Activated naive CD4-positive, alpha-beta T cell (primary cell): ENCODE measurements around the gene KITLG.
"Not testable (repeated sequence)": the region's sequence is repeated elsewhere in the genome, so short reads cannot be mapped to it uniquely, and the experiment has no call there.

Source experiments
- DNase-seq, 4 experiments: peaks; one replicate each; lab custom pipeline; 2025; lab: John Stamatoyannopoulos, UW

KITLG gene, protein sequence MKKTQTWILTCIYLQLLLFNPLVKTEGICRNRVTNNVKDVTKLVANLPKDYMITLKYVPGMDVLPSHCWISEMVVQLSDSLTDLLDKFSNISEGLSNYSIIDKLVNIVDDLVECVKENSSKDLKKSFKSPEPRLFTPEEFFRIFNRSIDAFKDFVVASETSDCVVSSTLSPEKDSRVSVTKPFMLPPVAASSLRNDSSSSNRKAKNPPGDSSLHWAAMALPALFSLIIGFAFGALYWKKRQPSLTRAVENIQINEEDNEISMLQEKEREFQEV

DNA sequence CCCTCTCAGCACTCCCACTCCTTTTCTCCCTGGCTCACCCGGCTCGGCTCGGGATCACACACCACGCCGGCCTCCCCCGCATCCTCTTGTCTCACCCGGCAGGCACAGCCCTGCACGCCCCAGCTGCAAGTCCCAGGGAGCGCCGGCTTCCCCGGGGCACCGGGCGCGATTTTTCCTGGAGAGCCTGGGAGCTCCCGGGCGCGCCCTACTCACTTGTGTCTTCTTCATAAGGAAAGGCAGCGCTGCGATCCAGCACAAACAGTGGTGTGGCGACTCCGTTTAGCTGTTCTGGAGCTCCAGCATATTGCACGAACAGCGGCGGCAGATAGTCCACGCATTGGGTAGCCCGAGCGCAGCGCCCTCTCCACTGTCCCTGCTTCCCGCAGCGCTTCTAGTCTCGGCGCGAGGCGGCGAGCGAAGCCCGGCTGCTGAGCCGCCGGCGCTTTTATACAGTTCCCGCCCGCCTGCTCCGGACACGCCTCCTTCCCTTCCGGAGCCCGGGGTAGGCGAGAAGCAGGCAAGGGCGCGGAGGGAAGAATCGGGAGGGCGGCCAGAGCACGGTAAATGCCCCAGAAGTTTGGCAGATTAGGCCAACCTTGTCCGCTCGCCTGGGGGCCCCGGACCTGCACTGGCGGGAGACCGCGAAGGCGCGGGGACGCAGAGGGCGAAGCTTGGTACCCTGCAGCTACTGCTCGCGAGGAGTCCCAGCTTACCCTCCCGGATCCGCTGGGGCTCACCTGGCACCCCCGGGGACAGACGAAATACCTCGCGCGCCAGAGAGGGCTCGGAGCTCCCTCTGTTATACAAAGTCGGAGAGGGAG lies at the start of gene KITLG:
Gene KITLG (minus strand): TSS at position 421 of the 821 bp plus-strand sequence. CDS start 193 bp downstream, at position 228.
- no peak for DNase-seq

DNA sequence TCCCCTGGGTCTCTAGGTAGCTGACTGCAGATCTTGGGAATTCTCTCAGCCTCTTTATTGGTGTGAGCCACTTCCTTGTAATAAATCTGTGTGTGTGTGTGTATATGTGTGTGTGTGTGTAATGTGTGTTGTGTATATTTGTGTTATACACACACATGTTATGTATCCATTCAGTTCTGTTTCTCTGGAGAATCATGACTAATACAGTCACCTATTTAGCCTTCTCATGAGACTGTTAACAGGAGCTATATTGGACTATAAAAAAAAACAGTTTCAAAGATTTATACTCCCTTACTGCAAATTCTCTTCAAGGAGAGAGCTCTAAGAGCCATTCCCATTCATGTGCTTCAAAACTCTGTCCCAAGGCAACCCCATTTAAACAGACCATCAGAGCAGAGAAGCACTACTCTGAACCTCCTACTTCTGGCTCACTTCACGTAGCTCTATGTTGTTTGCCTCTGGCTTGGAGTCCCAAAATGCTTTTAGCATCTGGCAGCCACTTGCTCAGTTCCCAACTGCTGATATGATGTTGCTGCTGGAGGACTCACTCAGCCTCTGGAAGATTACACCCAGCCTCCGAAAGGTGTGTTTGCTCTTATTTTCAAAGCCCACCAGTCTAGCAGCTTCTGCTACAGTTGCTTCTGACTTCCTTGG lies 48.7 kb upstream of the KITLG start:
- DNase-seq = no peak

DNA sequence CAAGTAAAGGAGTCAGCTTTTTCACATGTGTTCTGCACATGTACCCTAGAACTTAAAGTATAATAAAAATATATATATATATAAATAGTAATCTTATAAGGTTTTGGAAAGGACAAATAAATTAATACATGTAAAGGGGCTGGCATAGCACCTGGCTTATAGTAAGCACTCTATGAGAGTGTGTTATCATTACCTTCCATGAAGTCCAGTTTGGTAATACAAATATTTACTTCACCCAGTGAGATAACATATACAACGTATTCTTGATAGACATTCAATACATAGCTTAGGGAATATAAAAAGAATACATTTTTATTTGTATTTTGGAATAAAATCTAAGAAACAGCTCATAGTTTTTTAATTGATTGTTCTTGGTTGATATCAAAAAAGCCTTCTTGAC lies 47.8 kb upstream of the KITLG start:
- DNase-seq = not testable (repeated sequence)

DNA sequence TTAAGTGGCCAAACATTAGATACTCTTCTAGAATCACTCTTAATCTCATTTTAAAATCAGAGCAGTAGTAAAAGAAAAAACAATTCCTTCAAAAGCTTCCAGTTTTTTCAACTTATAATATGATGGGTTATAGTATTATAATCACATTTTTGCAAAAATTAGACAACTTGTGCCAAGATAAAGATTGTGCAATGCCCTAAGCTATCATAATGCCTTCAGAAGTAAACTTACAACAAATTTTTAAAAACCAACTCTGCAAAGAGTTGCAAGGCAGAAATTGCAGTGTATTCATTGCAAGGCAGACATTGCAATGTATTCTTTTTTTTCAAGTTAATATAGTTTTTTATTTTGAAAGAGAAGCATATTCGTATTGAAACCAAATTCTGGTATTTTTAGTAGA lies 47.2 kb upstream of the KITLG start:
- DNase-seq = no peak

DNA sequence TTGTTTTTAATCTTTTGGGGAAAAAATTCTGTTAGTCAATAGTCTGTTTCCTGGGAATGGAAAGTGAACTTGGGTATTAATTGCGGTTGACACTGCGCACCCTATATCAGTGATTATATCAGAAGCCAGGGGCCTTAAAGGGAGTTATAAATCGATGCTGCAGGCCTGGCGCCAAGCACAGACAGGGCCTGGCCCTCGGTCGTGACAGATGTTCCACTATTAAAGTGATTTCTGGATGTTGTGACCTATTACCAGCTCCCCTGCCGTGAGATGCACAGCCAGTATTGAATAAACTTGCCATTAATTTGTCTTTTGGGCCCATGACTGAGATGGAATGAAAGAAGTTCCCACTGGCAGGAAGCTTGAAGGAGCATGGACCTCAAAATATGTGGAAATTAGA lies 45.1 kb upstream of the KITLG start:
- no peak for DNase-seq

DNA sequence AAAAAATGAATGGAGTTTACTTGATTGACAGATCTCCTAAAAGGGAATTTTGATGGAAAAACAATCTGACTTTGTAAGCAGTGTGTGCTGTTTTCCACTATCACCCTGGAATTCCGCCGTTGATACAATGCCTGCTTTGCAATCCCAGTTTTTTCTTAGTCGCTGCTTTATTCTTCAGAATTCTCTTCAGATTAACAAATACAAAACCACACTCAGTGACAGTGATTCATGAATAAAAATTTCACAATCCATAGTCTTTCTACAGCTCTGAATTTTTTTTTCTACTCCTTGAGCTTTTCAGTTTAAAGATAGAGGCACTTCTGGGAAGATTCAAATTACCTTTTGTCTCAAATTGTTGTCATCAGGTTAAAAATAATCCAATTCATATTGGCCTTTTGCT lies 44.6 kb upstream of the KITLG start:
- DNase-seq = no peak

DNA sequence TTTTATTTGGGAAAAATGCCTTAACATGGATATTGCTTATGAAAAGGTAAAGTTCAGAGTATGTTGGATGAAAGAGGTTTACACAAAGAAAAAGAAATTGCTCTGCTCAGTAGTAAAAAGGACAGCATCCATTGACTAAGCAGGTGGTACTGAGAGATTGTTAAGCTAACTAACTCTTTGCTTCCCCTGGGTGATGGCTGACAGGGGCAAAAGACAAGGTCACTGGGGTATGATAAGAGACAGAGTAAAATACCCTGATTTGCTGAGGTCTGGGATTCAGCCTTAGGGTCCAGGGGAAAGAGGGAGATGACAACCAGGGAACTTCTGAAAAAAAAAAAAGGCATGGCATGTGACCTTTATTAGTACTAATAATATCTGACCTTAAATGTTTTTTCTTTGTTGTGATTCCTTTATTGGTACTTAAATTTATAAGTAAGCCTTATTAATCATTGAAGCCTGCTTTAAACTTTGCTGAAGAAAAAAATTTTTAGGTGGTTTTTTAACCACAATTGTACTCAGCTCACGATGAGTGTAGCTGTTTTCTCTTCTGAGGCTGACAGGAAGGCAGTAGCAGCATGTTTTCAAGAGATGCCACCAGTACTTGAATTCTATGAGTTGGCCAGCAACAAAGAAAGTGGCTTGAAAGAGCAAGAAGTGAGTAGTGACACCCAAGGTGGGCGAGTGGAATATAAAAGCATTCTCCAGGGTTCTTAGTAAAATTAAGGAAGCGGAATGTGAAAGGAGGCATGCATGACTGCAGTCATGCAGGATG lies 43.7 kb upstream of the KITLG start:
- no peak for DNase-seq

DNA sequence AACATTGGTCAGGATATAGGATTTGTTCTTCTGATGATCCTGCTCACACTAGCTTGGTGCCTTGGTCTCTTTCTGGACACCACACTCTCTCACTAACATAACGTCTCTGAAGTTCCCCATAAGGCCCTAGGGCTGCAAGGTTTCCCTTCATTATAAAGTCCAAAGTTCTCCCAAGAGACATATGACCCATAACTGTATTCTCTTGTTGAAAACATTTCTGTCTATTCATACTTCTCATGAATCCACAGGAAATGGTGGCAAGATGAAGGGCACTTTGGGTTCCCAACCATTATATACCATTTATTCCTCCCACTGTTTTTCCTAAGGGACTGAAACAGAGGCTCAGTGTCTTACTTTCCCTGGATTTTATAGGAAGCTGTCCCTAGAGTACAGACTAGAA lies 37.1 kb upstream of the KITLG start:
- DNase-seq = no peak

DNA sequence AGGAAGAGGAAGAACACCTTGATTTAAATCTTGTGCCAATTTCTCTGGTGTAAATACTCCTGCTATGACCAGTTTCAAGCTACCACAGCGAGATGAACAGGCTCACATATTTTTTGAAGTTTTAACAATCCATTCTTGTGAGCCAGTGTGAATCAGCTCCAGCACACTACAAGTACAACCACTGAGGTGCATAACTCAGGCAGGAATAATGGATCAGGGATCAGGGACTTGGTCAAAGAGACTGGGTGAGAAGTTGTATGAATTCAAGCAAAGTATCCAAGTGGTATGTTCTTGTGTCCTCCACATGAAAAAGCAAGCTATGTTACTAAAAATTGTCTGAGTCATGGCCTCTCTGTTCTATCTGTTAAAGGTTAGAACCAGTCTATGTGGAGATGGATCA lies 35.2 kb upstream of the KITLG start:
- no peak for DNase-seq

DNA sequence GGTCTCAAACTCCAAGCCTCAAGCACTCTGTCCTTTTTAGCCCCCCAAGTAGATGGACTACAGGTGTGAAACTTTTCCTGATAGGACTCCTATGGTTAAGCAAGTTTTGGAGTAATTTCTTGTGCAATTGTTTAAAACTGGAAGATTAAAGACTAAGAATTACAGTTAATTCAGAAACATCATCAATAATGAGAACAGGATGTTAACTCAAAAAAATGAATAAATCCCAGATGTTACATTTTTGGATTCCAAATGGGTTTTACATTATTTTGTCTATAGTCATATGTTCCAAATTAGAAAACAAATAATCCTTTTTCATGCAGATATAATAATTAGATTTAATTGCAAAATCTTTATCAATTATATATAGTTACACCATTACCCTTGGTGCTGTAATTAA lies 24.4 kb upstream of the KITLG start:
- DNase-seq = no peak

DNA sequence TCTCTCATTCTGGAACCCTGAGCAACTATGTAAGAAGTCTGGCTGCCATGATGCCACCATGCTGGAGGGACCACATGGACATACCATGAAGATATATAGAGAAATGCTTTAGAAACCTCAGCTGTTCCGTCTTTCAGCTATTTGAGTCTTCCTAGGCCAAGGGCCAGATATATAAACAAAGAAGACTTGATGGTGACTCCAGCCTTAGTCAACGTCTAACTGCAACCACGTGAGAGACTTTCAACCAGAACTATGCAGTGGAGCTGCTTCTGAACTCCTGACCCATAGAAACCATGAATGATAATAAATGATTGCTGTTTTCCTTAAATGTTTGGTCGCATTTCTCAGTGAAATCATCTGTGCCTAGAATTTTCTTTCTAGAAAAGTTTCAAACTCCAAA lies 20.0 kb upstream of the KITLG start:
- DNase-seq = no peak

DNA sequence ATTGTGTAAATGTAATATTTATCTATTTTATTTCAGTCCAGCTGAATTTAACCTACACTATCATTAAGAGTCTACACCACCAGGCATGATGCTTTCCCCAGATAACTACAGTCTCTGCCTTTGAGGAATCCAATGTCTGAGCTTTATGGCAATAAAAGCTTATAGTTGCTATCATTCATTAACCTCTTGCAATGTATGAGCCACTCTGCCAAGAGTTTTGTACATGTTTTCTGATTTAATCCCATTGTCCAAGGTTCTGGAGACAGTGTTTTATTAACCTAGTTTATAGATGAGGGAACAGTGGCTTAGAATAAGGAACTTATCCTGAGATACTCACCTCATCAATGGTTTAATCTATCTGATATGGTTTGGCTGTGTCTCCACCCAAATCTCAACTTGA lies 17.1 kb upstream of the KITLG start:
- DNase-seq = no peak

DNA sequence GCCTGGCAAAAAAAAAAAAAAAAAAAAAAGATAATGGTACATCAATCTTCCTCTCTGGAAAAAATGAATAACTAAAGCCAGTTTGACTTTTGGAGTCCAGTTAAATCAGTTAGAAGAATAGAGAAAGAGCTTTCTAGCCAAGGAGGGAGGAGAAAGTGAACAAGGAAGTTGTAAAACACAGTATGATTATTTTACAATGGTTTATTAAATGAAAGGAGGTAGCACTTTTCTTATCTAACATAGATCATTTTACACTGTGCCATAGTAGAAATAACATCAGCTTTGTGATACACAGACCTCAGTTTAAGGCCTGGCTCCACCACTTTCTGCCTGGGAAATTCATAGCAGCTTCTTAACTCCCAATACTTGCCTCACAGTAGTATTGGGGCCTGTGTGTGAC lies 15.4 kb upstream of the KITLG start:
- no peak for DNase-seq

DNA sequence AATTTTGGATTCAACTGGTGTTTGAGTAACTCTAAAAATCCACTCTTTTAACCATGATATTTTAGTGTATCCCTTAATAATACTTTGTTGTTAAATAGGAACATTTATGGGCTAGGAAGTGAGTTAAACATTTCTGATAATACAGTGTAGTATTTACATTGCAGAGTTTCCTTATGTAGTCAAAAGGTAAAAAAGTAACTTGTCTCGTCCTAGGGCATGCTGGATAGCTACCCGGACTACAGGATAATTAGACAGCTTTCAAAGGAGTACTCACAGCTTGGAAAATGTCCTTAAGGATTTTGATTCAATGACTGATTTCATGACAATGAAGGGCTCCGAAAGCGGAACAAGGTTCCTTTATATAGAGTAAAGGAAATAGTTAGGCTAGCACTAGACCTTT lies 14.5 kb upstream of the KITLG start:
- DNase-seq = no peak

DNA sequence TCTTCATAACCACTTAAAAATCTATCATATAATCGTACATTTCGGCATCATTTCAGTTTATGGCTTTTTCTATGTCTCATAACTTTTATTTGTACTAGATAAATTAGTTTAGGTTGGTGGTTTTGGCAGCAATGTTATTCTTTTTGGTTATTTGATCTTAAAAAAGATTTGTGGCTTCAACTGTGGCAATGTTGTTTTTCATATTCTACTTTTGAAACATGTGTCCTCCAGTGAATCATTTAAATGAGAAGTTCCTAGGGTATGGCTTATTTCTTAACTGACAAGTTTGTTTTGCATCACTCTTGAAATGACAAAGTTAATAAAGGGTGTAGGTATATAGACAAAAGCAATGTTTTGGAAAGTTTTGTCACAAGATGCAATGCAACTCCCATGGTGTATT lies 11.1 kb upstream of the KITLG start:
- DNase-seq = no peak

DNA sequence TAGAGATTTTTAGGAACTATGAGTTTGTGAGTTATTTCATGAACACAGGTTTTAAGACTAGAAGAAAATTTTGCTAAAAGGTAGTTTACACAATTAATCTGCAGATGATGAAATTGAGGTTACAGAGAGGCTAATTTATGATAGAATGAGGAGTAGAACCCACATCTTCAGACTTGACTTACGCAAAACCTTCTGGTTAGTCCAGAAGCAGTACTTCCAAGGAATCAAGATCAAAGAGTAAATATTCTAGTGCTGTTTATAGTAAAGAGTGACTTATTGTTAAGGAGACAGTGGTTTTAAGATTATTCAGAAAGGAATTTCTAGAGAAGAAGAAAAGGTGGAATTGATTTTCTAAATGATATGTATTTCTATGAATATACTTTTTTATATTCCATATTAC lies 10.6 kb upstream of the KITLG start:
- DNase-seq = no peak

DNA sequence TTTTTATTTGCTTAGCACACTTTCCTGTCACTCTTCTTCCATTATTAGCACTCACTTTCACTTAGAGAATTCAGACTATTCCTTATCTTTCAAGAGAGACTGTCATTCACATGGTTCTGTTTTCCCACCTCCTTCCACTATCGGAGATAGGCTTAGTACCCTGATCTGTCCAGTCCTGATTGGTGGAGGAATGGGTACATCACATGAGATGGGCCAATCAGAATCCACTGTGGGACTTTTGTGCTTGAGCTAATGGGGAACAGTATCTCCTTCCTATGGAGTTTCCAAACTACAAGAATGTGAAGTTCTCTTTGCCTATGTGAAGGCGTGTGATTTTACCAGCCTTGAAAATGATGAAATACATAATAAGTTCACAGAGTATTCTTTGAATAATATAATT lies 4.8 kb upstream of the KITLG start:
- DNase-seq = no peak

DNA sequence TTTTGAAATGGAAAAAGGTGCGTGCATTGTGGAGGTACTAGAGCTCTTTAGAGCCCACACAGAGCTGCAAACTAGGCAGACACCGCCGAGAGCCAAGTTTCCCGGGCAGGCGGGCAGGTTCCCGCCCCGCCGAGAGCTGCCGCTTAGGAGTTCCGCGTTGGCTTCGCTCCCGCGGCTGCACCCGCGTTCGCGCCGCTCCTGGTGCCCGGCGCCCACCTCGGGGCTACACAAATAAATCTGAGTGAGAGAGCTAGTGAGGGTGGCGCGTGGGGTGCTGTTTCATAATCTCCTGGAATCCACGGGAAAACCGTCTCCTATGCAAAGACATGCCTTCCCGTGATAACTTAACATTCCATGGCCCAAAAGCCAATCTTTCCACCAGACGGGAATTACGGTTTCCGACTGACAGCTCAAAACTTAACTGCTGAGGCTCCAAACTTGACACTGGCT lies 645 bp downstream of the KITLG start:
- no peak for DNase-seq

DNA sequence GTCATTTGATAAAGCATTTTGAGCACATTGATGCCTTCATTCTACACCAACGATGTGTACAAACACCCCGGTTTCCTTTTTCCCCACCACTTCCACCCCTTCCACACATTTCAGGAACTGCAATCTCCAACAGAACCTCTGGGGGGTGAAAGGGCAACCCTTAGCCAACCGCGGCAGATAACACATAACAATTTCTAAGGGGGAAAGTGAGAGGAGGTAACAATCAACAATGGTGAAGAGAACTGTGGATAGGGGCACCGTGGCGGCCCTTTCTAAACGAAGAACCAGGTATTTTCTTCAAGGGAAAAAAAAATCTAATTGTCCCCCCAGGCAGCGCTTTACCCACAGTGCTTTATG lies 1.1 kb downstream of the KITLG start:
- DNase-seq = no peak

DNA sequence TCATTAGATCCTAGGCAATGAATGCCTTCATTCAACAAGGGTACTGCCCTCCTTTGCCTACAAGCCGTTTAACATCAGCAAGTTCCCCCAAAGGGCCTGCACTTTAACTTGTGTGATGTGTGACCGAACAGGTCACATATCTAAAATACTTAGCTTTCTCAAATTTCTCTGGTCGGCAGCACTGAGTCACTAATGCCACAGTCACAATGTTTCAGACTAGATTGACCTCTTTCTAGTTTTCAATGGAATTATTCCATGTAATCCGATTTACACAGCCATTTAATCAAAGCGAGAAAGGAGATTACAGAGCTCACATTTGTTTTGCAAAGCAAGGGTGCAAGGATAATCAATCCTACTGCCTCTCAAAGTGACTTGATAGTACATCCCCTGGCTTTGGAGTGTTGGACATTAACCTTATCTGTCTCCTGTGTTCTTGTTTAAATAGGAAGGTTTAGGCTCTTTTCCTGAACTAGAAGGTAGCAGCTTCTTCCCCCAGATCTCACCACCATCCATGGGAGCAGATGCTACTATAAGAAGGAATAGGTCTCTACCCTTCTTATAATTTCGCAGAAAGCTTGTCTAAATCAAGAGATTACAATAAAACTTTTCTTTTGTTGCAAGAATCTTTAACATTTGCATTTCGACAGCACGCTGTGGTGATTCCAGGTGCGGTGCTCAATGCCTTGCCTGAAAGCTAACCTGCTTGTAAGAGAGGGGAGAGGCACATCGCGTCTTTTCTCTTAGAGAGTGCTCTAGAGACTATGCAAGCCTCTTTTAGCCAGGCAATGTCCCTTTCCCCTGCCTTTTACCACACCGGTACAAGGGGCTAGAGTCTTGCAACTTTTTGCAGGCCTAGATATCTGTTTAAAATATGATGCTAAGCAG lies 1.8 kb downstream of the KITLG start:
- DNase-seq = no peak

DNA sequence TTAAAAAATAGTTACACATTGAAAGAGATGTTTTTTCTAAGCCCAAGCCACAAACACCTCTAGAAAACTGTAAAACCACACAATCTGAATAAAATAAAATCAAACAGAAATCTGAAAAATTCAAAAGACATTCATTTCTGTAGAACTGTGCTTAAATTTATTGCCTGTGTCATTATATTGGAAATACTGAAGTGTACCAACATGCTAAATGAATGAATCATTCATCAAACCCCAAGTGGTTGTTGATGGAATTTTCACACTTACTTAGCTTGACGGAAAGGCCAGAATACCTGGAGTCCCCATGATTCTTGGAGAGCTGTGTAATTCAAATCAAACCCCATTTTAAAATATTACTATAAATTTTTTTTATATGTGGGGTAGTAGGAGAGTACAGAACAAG lies 2.7 kb downstream of the KITLG start:
- DNase-seq = no peak
